ENCODE measurements around the gene CDH4. TPM values are rescaled to one million over a fixed set of nuclear protein-coding genes. Genes with fewer than 3 reads are reported as not detected.

The CDH4 gene
- total and polyA plus RNA-seq, 2 of the 4 experiments (the other 2 are of a cell fraction): 1.6 to 3.5 TPM

- H3K14ac ChIP-seq (replicated peaks; ENCODE audit: low read depth, low read length): no peak overlapping the region
- DNase-seq (no peak), ATAC-seq (ENCODE audit: low read depth) (no peak)
- in situ Hi-C loops (cut with MboI; ENCODE audit: low sequenced_read_pairs): no loop called here
- no peak overlapping the region for H3K4me2 ChIP-seq (ENCODE audit: low read depth, low read length)
- H3K27me3 ChIP-seq (ENCODE audit: control insufficient read depth, insufficient read depth, low read length): no peaks in the 10 kb centered on the region; the same call in 1 of the 2 replicates
- no peaks in the 10 kb centered on the region for H3K4me1 ChIP-seq (ENCODE audit: control insufficient read depth, insufficient read depth, low read length)
- no peak for TF ChIP-seq MAZ (IDR thresholded peaks at IDR 0.05; ENCODE audit: borderline replicate concordance, low read depth, low read length)
- TF ChIP-seq CHD1 (IDR thresholded peaks at IDR 0.05; ENCODE audit: low read depth, low read length): no peak
- TF ChIP-seq USF2 (IDR thresholded peaks at IDR 0.05; ENCODE audit: low read depth, low read length): no peak
- TF ChIP-seq RCOR1 (IDR thresholded peaks at IDR 0.05; ENCODE audit: insufficient replicate concordance, low read length): no peak
- TF ChIP-seq, protein P1, sequence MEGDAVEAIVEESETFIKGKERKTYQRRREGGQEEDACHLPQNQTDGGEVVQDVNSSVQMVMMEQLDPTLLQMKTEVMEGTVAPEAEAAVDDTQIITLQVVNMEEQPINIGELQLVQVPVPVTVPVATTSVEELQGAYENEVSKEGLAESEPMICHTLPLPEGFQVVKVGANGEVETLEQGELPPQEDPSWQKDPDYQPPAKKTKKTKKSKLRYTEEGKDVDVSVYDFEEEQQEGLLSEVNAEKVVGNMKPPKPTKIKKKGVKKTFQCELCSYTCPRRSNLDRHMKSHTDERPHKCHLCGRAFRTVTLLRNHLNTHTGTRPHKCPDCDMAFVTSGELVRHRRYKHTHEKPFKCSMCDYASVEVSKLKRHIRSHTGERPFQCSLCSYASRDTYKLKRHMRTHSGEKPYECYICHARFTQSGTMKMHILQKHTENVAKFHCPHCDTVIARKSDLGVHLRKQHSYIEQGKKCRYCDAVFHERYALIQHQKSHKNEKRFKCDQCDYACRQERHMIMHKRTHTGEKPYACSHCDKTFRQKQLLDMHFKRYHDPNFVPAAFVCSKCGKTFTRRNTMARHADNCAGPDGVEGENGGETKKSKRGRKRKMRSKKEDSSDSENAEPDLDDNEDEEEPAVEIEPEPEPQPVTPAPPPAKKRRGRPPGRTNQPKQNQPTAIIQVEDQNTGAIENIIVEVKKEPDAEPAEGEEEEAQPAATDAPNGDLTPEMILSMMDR (conservative IDR thresholded peaks at IDR 0.05; ENCODE audit: low read depth, low read length): no peak
- no peak for TF ChIP-seq RFX5 (IDR thresholded peaks at IDR 0.05; ENCODE audit: low read depth, low read length)
- TF ChIP-seq MAFK (IDR thresholded peaks at IDR 0.05; ENCODE audit: low read depth, low read length): no peak
- TF ChIP-seq FOS (IDR thresholded peaks at IDR 0.05; ENCODE audit: low read depth, low read length): no peak
- TF ChIP-seq RAD21 (IDR thresholded peaks at IDR 0.05; ENCODE audit: low read length): no peak
- no peak for TF ChIP-seq POLR2A (IDR thresholded peaks at IDR 0.05; ENCODE audit: low read depth, low read length)
- no peak for TF ChIP-seq NFE2L2 (IDR thresholded peaks at IDR 0.05; ENCODE audit: low read depth, low read length)
- peaks cover 6% of the 10 kb centered on the region for H3K9me3 ChIP-seq (ENCODE audit: control insufficient read depth, insufficient read depth, low read length)
- no peak overlapping the region for H2BK15ac ChIP-seq (ENCODE audit: low read depth, low read length)
- H2BK120ac ChIP-seq (ENCODE audit: low read depth, low read length): no peak overlapping the region
- H4K91ac ChIP-seq (ENCODE audit: insufficient read depth, low read depth, low read length): no peak overlapping the region
- dilution Hi-C loops (cut with HindIII; ENCODE audit: low sequenced_read_pairs, unreplicated experiment): no loop called here
- H4K20me1 ChIP-seq (ENCODE audit: insufficient read depth, low read length): no peaks in the 10 kb centered on the region
- POLR2A ChIA-PET (ENCODE audit: unreplicated experiment): no interaction called here
- no peak overlapping the region for H3K56ac ChIP-seq (ENCODE audit: extremely low read depth, insufficient read depth, low read length)
- no TSS peak for BruUV-seq (replicated peaks)
- WGBS, 2 experiments (ENCODE audit: extremely low coverage in 2 of 2, insufficient read length in 1 of 2): no CpG with 5 or more reads among the region's 7 CpGs
- CTCF ChIA-PET: no interaction called here
- no peak overlapping the region for H2BK5ac ChIP-seq (ENCODE audit: low read depth, low read length, poor library complexity, severe bottlenecking)
- H2BK20ac ChIP-seq (ENCODE audit: low read depth, low read length): no peak overlapping the region
- intact Hi-C loops (cut with micrococcal nuclease): no loop called here
- no peaks in the 10 kb centered on the region for H3K79me1 ChIP-seq (ENCODE audit: low read depth in 1 of 2, low read length in 2 of 2)
- H3K18ac ChIP-seq (ENCODE audit: low read depth, low read length): no peak overlapping the region
- no peaks in the 10 kb centered on the region for H3K9me1 ChIP-seq (ENCODE audit: insufficient read depth, low read length)
- H2AK9ac ChIP-seq (replicated peaks; ENCODE audit: low read depth, low read length, poor library complexity): no peak overlapping the region
- H2AK5ac ChIP-seq (ENCODE audit: low read depth, low read length): no peak overlapping the region
- no peak overlapping the region for H3K4me3 ChIP-seq (ENCODE audit: insufficient read depth, low read depth, low read length)
- H3K36me3 ChIP-seq (ENCODE audit: control insufficient read depth, insufficient read depth, low read length): no peaks in the 10 kb centered on the region
- no peak overlapping the region for H3K9ac ChIP-seq (ENCODE audit: low read depth, low read length)
- H4K8ac ChIP-seq (ENCODE audit: low read depth in 2 of 2, low read length in 2 of 2): no peak overlapping the region
- H4K5ac ChIP-seq (ENCODE audit: low read depth, low read length): no peak overlapping the region
- no peak overlapping the region for H3K23ac ChIP-seq (ENCODE audit: low read depth, low read length)
- no peak overlapping the region for H2AFZ ChIP-seq (replicated peaks; ENCODE audit: low read length, poor library complexity)
- no peak overlapping the region for H3K4ac ChIP-seq (ENCODE audit: low read depth, low read length)
- H3K27ac ChIP-seq (ENCODE audit: insufficient read depth, low read length): no peak overlapping the region
These were observed 659.8 kb downstream of the CDH4 start for GRCh38 chr20:61911824-61912223.

Data from IMR-90 (cell line).